ENCODE data around the gene COBLL1.

Gene COBLL1

DNA sequence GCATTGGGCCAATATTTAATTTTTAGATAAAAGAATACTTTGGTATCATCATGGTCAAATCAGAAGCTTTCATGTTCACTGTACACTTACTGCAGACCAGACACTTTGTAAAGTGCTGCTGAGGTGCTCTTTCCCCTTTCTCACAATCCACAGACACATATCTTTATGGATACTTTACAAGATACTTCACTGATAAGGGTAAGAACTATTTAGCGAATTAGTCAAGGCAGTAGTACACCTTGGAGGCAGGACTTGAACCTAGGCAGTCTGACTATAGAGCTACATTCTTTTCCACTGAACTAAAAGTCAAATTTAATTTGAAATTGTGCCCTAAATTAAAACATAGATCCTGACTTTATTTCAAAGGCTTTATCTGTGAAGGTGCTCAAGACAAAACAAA lies 60.2 kb downstream of the COBLL1 start:
- H3K4me3 ChIP-seq (ENCODE audit: low read depth, low read length): no peak overlapping the region
- H3K27ac ChIP-seq (ENCODE audit: low read depth, low read length): no peak overlapping the region
- no peaks in the 10 kb centered on the region for H3K9me3 ChIP-seq (ENCODE audit: control insufficient read depth, insufficient read depth, low read depth, low read length)
- H3K9ac ChIP-seq (ENCODE audit: low read length): no peak overlapping the region
- H3K36me3 ChIP-seq (ENCODE audit: control insufficient read depth, insufficient read depth, low read length): no peaks in the 10 kb centered on the region
- H3K27me3 ChIP-seq (ENCODE audit: control insufficient read depth, insufficient read depth, low read length): no peaks in the 10 kb centered on the region
- H3K4me1 ChIP-seq (ENCODE audit: control insufficient read depth, insufficient read depth, low read length): peaks cover 16% of the 10 kb centered on the region

DNA sequence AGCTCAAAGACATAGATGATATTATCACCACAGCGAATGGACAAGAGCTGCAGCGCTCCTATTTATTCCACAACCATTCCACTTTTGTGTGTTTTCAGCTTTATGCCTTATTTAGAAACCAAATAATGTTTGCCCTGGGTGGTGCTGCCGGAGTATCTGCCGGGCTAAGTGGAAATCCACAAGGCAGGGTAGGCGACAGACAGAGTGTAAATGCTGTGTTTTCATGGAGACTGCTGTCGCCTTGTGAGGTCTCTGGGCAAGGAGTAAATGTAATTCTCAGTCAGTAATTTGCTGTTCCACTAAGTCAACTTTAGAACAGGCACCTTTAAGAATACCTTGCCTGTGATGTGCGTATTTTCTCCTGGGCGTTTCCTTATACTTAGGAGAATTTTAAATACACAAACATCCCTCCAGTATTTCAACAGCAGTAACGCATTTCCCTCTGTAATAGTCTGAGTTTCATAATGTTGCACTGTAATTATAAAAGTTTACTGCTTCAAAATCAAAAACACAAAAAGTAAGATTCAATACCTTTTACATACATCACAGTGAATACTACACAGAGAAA lies 60.9 kb downstream of the COBLL1 start:
- no peak overlapping the region for H3K9ac ChIP-seq (ENCODE audit: low read length)
- H3K27me3 ChIP-seq (ENCODE audit: control insufficient read depth, insufficient read depth, low read length): no peaks in the 10 kb centered on the region
- H3K9me3 ChIP-seq (ENCODE audit: control insufficient read depth, insufficient read depth, low read depth, low read length): no peaks in the 10 kb centered on the region
- H3K36me3 ChIP-seq (ENCODE audit: control insufficient read depth, insufficient read depth, low read length): no peaks in the 10 kb centered on the region
- peaks cover 16% of the 10 kb centered on the region for H3K4me1 ChIP-seq (ENCODE audit: control insufficient read depth, insufficient read depth, low read length)
- no peak overlapping the region for H3K27ac ChIP-seq (ENCODE audit: low read depth, low read length)
- H3K4me3 ChIP-seq (ENCODE audit: low read depth, low read length): no peak overlapping the region

DNA sequence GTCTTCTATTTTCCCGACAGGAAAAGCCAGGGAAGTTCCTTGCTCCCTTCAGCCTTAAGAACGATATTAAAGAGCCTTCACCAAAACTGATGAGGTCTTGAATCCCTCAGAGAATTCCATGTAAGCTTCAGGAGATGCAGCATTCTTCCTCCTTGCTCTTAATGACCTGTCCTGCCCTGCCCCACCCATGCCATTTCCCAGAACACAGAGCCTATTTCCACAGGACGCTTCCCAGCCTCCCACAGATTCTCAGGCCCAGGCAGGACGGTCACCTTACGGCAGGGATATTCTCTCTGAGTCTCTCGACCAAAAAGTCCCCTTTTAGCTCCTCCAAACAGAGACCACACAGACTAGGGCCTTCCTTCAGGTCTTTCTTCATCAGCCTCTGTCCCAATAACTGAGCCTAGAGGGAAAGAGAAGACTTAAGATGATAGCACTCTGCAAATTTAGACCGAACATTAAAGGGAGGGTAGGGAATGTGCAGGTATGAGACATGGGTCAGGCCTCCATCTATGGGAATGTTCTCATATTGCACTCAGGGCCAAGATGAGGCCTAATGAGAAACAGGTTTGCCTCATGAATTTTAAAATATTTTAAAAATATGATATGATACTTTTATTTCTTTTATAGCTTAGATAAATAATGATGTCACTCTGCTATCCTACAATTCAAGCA lies 62.1 kb downstream of the COBLL1 start:
- Histone ChIP-seq H3K36me3 (ENCODE audit: control insufficient read depth, insufficient read depth, low read length) (no peaks in the 10 kb centered on the region), H3K4me3 (ENCODE audit: low read depth, low read length) (no peak overlapping the region), H3K9ac (ENCODE audit: low read length) (no peak overlapping the region), H3K9me3 (ENCODE audit: control insufficient read depth, insufficient read depth, low read depth, low read length) (no peaks in the 10 kb centered on the region), H3K27ac (ENCODE audit: low read depth, low read length) (no peak overlapping the region), H3K27me3 (ENCODE audit: control insufficient read depth, insufficient read depth, low read length) (no peaks in the 10 kb centered on the region), H3K4me1 (ENCODE audit: control insufficient read depth, insufficient read depth, low read length) (peaks cover 14% of the 10 kb centered on the region)

- no peak overlapping the region for H3K9ac ChIP-seq (ENCODE audit: low read length)
- H3K27me3 ChIP-seq (ENCODE audit: control insufficient read depth, insufficient read depth, low read length): no peaks in the 10 kb centered on the region
- no peaks in the 10 kb centered on the region for H3K9me3 ChIP-seq (ENCODE audit: control insufficient read depth, insufficient read depth, low read depth, low read length)
- no peaks in the 10 kb centered on the region for H3K36me3 ChIP-seq (ENCODE audit: control insufficient read depth, insufficient read depth, low read length)
- peaks cover 6% of the 10 kb centered on the region for H3K4me1 ChIP-seq (ENCODE audit: control insufficient read depth, insufficient read depth, low read length)
- no peak overlapping the region for H3K27ac ChIP-seq (ENCODE audit: low read depth, low read length)
- no peak overlapping the region for H3K4me3 ChIP-seq (ENCODE audit: low read depth, low read length)
Observed at GRCh38 chr2:164778723-164779122, 62.9 kb downstream of the COBLL1 start.

DNA sequence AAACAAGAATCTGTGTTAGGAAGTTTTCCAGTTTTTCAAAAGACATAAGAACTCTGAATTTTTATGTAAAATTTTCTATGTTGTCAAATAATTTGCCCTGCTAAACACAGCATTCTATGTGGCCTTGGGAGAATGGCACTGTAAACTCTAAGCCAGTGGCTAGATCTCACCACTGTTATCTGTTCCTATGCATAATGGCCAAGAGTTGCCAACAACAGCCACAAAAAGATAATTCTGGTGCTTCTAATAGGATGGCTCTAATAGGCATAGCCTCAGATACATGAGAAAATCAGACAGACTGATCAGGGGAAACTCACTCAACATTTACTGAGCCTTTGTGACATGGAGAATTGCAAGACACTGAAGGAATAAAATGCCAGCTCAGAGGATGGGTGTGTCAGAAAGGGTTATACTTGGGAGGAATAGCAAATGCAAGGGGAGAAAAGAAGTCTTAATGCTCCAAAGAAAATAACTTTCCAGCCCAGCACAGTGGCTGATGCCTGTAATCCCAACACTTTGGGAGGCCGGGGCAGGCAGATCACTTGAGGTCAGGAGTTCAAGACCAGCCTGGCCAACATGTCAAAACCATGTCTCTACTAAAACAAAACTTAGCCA lies 63.7 kb downstream of the COBLL1 start:
- no peak overlapping the region for H3K27ac ChIP-seq (ENCODE audit: low read depth, low read length)
- H3K36me3 ChIP-seq (ENCODE audit: control insufficient read depth, insufficient read depth, low read length): no peaks in the 10 kb centered on the region
- H3K4me1 ChIP-seq (ENCODE audit: control insufficient read depth, insufficient read depth, low read length): peaks cover 6% of the 10 kb centered on the region
- no peak overlapping the region for H3K9ac ChIP-seq (ENCODE audit: low read length)
- no peak overlapping the region for H3K4me3 ChIP-seq (ENCODE audit: low read depth, low read length)
- no peaks in the 10 kb centered on the region for H3K9me3 ChIP-seq (ENCODE audit: control insufficient read depth, insufficient read depth, low read depth, low read length)
- no peaks in the 10 kb centered on the region for H3K27me3 ChIP-seq (ENCODE audit: control insufficient read depth, insufficient read depth, low read length)

DNA sequence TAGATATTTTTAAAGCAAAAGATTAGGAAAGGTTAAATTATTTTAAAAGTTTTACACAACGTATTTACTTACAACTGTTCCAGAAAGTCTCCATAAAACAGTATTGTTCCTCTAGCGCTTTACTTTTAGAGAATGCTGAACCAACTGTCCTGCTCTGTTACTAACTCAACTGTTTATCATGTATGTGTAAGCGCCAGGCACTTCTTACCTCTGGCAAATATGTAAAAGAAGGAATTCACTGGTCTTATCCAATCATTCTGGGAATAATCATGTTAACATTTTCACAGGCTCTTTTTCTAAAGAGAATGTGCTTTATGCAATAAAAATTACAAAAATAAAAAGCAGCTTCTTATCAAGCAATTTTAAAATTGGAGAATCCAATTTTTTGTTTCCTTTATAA lies 68.0 kb downstream of the COBLL1 start:
- no peak overlapping the region for H3K4me3 ChIP-seq (ENCODE audit: low read depth, low read length)
- H3K27ac ChIP-seq (ENCODE audit: low read depth, low read length): no peak overlapping the region
- no peak overlapping the region for H3K9ac ChIP-seq (ENCODE audit: low read length)
- no peaks in the 10 kb centered on the region for H3K9me3 ChIP-seq (ENCODE audit: control insufficient read depth, insufficient read depth, low read depth, low read length)
- H3K4me1 ChIP-seq (ENCODE audit: control insufficient read depth, insufficient read depth, low read length): peaks cover 3% of the 10 kb centered on the region; the same call in 1 of the 2 replicates
- no peaks in the 10 kb centered on the region for H3K36me3 ChIP-seq (ENCODE audit: control insufficient read depth, insufficient read depth, low read length)
- no peaks in the 10 kb centered on the region for H3K27me3 ChIP-seq (ENCODE audit: control insufficient read depth, insufficient read depth, low read length)

DNA sequence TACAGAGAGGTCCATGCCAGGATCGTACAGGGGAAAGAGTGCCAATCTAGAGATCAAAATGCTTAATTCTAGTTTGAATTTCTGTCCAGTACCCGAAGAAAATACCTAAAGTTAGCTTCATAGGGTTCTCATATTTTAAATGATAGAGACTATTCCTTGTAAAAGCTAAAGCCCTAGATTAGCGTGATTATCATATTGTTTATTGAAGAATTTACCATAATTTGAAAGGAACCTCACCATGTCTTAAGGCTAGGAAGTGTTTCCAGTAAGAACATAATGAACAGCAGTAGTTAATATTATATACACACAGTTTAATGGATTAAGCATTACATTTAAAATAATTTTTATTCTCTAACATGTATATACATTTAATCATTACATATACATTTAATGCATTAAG lies 68.5 kb downstream of the COBLL1 start:
- H3K9ac ChIP-seq (ENCODE audit: low read length): no peak overlapping the region
- no peaks in the 10 kb centered on the region for H3K27me3 ChIP-seq (ENCODE audit: control insufficient read depth, insufficient read depth, low read length)
- H3K36me3 ChIP-seq (ENCODE audit: control insufficient read depth, insufficient read depth, low read length): no peaks in the 10 kb centered on the region
- H3K4me1 ChIP-seq (ENCODE audit: control insufficient read depth, insufficient read depth, low read length): no peaks in the 10 kb centered on the region
- H3K9me3 ChIP-seq (ENCODE audit: control insufficient read depth, insufficient read depth, low read depth, low read length): no peaks in the 10 kb centered on the region
- H3K27ac ChIP-seq (ENCODE audit: low read depth, low read length): no peak overlapping the region
- H3K4me3 ChIP-seq (ENCODE audit: low read depth, low read length): no peak overlapping the region

- Histone ChIP-seq H3K4me1 (ENCODE audit: control insufficient read depth, insufficient read depth, low read length) (no peaks in the 10 kb centered on the region), H3K9me3 (ENCODE audit: control insufficient read depth, insufficient read depth, low read depth, low read length) (no peaks in the 10 kb centered on the region), H3K27me3 (ENCODE audit: control insufficient read depth, insufficient read depth, low read length) (no peaks in the 10 kb centered on the region), H3K27ac (ENCODE audit: low read depth, low read length) (no peak overlapping the region), H3K9ac (ENCODE audit: low read length) (no peak overlapping the region), H3K4me3 (ENCODE audit: low read depth, low read length) (no peak overlapping the region), H3K36me3 (ENCODE audit: control insufficient read depth, insufficient read depth, low read length) (no peaks in the 10 kb centered on the region)
Observed at GRCh38 chr2:164771897-164772296, 69.7 kb downstream of the COBLL1 start.

DNA sequence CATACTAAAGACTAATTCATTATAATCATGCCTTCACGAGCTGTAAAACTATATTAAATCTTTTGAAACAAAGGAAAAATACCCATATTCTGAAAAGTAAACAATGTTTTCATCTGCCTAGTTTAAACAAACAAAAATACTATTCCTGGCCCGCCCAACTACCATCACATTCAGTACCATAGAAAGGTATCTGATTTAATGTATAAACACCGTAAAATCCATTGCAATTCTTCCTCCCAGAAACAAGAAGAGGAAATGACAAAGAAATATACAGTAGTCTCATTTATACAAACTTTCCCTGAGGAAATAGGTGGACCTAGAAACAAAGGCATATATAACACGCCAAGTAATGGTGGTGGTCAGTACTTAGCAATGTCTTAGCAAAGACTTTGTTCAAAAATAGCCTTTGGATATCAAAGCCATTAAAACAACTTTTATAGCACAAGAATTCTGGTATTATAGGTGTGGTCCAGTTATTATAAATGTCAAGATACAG lies 71.2 kb downstream of the COBLL1 start:
- Histone ChIP-seq H3K27me3 (ENCODE audit: control insufficient read depth, insufficient read depth, low read length) (no peaks in the 10 kb centered on the region), H3K27ac (ENCODE audit: low read depth, low read length) (no peak overlapping the region), H3K9ac (ENCODE audit: low read length) (no peak overlapping the region), H3K4me1 (ENCODE audit: control insufficient read depth, insufficient read depth, low read length) (no peaks in the 10 kb centered on the region), H3K9me3 (ENCODE audit: control insufficient read depth, insufficient read depth, low read depth, low read length) (no peaks in the 10 kb centered on the region), H3K4me3 (ENCODE audit: low read depth, low read length) (no peak overlapping the region), H3K36me3 (ENCODE audit: control insufficient read depth, insufficient read depth, low read length) (no peaks in the 10 kb centered on the region)

GRCh38 chr2:164766954-164767320 lies 74.7 kb downstream of the COBLL1 start:
- Histone ChIP-seq H3K27me3 (ENCODE audit: control insufficient read depth, insufficient read depth, low read length) (no peaks in the 10 kb centered on the region), H3K9me3 (ENCODE audit: control insufficient read depth, insufficient read depth, low read depth, low read length) (no peaks in the 10 kb centered on the region), H3K9ac (ENCODE audit: low read length) (no peak overlapping the region), H3K4me3 (ENCODE audit: low read depth, low read length) (no peak overlapping the region), H3K4me1 (ENCODE audit: control insufficient read depth, insufficient read depth, low read length) (no peaks in the 10 kb centered on the region), H3K27ac (ENCODE audit: low read depth, low read length) (no peak overlapping the region), H3K36me3 (ENCODE audit: control insufficient read depth, insufficient read depth, low read length) (no peaks in the 10 kb centered on the region)

DNA sequence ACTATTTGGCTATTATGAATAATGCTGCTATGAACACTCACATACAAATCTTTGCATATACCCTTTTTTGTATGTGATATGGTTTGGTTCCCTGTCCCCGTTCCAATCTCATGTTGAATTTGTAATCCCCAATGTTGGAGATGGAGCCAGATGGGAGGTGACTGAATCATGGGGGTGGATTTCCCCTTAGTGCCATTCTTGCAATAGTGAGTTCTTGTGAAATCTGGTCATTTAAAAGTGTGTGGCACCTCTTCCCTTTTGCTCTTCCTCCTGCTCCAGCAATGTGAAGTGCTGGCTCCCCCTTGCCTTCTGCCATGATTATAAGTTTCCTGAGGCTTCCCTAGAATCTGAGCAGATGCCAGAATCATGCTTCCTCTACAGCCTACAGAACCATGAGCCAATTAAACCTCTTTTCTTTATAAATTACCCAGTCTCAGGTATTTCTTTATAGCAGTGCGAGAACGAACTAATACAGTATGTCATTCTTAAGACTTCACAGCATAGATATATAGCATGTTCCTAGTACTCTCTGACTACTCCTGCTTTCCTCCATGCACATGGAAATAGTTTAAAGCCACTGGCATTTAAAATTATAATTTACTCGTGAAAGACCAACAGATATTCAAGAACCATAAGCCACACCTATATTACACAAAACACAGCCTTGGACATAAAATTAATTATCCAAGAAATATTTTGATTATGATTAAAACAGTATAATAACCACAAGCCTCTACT lies 75.2 kb downstream of the COBLL1 start:
- Histone ChIP-seq H3K36me3 (ENCODE audit: control insufficient read depth, insufficient read depth, low read length) (no peaks in the 10 kb centered on the region), H3K9ac (ENCODE audit: low read length) (no peak overlapping the region), H3K4me3 (ENCODE audit: low read depth, low read length) (no peak overlapping the region), H3K27me3 (ENCODE audit: control insufficient read depth, insufficient read depth, low read length) (no peaks in the 10 kb centered on the region), H3K9me3 (ENCODE audit: control insufficient read depth, insufficient read depth, low read depth, low read length) (no peaks in the 10 kb centered on the region), H3K4me1 (ENCODE audit: control insufficient read depth, insufficient read depth, low read length) (no peaks in the 10 kb centered on the region), H3K27ac (ENCODE audit: low read depth, low read length) (no peak overlapping the region)
